GM12878 (cell line): Measurements from ENCODE around the gene VSTM2B. TPM values are rescaled to one million over a fixed set of nuclear protein-coding genes. Genes with fewer than 3 reads are reported as not detected.

Source experiments
- ATAC-seq: fragments of 200-7000 bp; cut with Tn5 transposase; 3 replicates; pipeline ENCODE4 v1.9.1; 2020; ENCODE audit warnings: mild to moderate bottlenecking, moderate library complexity
- BruUV-seq: library from RNA; stranded (reverse); fragments of 400-500 nt; replicated peaks from 2 replicates; lab custom pipeline; 2021; lab: Mats Ljungman, UMichigan
- CTCF ChIA-PET: fragments of 300-600 bp; sonication (Branson Sonifier 250); formaldehyde crosslinking; extraction: SDS; loops from one replicate; lab custom pipeline; 2021; ENCODE audit warnings: inconsistent platforms; lab: Yijun Ruan, JAX
- POLR2A ChIA-PET: fragments of 350-600 bp; formaldehyde crosslinking; extraction: SDS; loops from one replicate; lab custom pipeline; 2021; ENCODE audit warnings: inconsistent platforms; lab: Charles Lee
- RAD21 ChIA-PET: fragments of 300-600 bp; sonication (Branson Sonifier 250); formaldehyde crosslinking; loops from one replicate; lab custom pipeline; 2023; ENCODE audit warnings: antibody characterized with exemption; ENCODE audit not compliant: unreplicated experiment; lab: Charles Lee
- SMC1A ChIA-PET: fragments of 300-600 bp; sonication (Branson Sonifier 250); formaldehyde crosslinking; loops from one replicate; lab custom pipeline; 2023; ENCODE audit not compliant: unreplicated experiment, uncharacterized antibody; lab: Charles Lee
- DNase-seq: peaks from one replicate; pipeline ENCODE4 v3.0.0-alpha.2; 2011; ENCODE audit warnings: low read depth, low spot score
- FAIRE-seq: peaks from 3 replicates; lab custom pipeline; 2011; peaks lifted over from hg19 to GRCh38; lab: Jason Lieb, UNC
- H2AFZ ChIP-seq: 2 replicates; pipeline ENCODE4 v1.6.0; 2011; ENCODE audit warnings: low read depth, low read length, control low read depth; ENCODE audit not compliant: control insufficient read depth
- H3K27ac ChIP-seq: 2 replicates; pipeline ENCODE4 v1.5.1; 2011; ENCODE audit warnings: control low read depth; ENCODE audit not compliant: control insufficient read depth, insufficient read depth
- H3K27me3 ChIP-seq, 2 experiments: replicated peaks in 1 of 2; 2 replicates each; pipeline versions ENCODE4 v1.6.0 to v1.6.1; 2011; ENCODE audit warnings: low read length in 1 of 2; ENCODE audit not compliant: control insufficient read depth in 2 of 2, insufficient read depth in 2 of 2
- H3K36me3 ChIP-seq, 2 experiments: 2 replicates each; pipeline ENCODE4 v1.5.1; 2011; ENCODE audit warnings: low read length in 1 of 2; ENCODE audit not compliant: control insufficient read depth in 2 of 2, insufficient read depth in 2 of 2
- H3K4me1 ChIP-seq: 2 replicates; pipeline ENCODE4 v1.6.1; 2011; ENCODE audit warnings: mild to moderate bottlenecking, low read length, moderate library complexity, mixed read lengths; ENCODE audit not compliant: control insufficient read depth, insufficient read depth
- H3K4me2 ChIP-seq: 2 replicates; pipeline ENCODE4 v1.6.0; 2011; ENCODE audit warnings: control low read depth; ENCODE audit not compliant: control insufficient read depth, insufficient read depth
- H3K4me3 ChIP-seq: fragments of 200-600 bp; sonication (generic); 2 replicates; pipeline ENCODE4 v1.5.1; 2016
- H3K79me2 ChIP-seq: 2 replicates; pipeline ENCODE4 v1.6.0; 2011; ENCODE audit warnings: low read length; ENCODE audit not compliant: control insufficient read depth, insufficient read depth
- H3K9ac ChIP-seq: 2 replicates; pipeline ENCODE4 v1.8.0; 2011; ENCODE audit warnings: low read length, control low read depth, mixed read lengths; ENCODE audit not compliant: control insufficient read depth, insufficient read depth
- H3K9me3 ChIP-seq: replicated peaks from 3 replicates; pipeline ENCODE4 v1.5.1; 2011; ENCODE audit warnings: mild to moderate bottlenecking, low read length; ENCODE audit not compliant: control insufficient read depth, insufficient read depth
- H4K20me1 ChIP-seq: 2 replicates; pipeline ENCODE4 v1.6.0; 2011; ENCODE audit not compliant: control insufficient read depth, insufficient read depth
- BMI1 ChIP-seq: fragments of 450-650 bp; IDR thresholded peaks from 2 replicates; pipeline ENCODE4 v1.6.1; 2016; ENCODE audit warnings: mild to moderate bottlenecking, moderate library complexity, borderline replicate concordance
- E2F4 ChIP-seq: IDR thresholded peaks from 2 replicates; pipeline ENCODE4 v1.6.1; 2012; ENCODE audit warnings: low read depth, low read length, improper control_type of control experiment
- E2F8 ChIP-seq: fragments of 450-650 bp; IDR thresholded peaks from 2 replicates; pipeline ENCODE4 v1.6.1; 2018; ENCODE audit warnings: mild to moderate bottlenecking, low read depth, moderate library complexity; ENCODE audit not compliant: partially characterized antibody
- ESRRA ChIP-seq: IDR thresholded peaks from 2 replicates; pipeline ENCODE4 v1.6.1; 2012; ENCODE audit warnings: mild to moderate bottlenecking, low read length, improper control_type of control experiment
- HSF1 ChIP-seq: fragments of 150-350 bp; IDR thresholded peaks from 2 replicates; pipeline ENCODE4 v1.6.1; 2014; ENCODE audit warnings: mild to moderate bottlenecking, low read depth, low read length
- IKZF2 ChIP-seq, 2 experiments: fragments of 450-650 bp; IDR thresholded peaks; 2 replicates each; pipeline ENCODE4 v1.6.1; 2017; ENCODE audit warnings: mild to moderate bottlenecking in 2 of 2, moderate library complexity in 2 of 2
- POLR2AphosphoS2 ChIP-seq: IDR thresholded peaks from 2 replicates; pipeline ENCODE4 v1.6.1; 2011; ENCODE audit warnings: low read depth, mild to moderate bottlenecking, low read length, improper control_type of control experiment, moderate library complexity
- RAD51 ChIP-seq: fragments of 450-650 bp; IDR thresholded peaks from 2 replicates; pipeline ENCODE4 v1.6.1; 2016; ENCODE audit warnings: moderate library complexity, mild to moderate bottlenecking, inconsistent platforms
- TCF12 ChIP-seq: IDR thresholded peaks from 2 replicates; pipeline ENCODE4 v1.6.1; 2011; ENCODE audit warnings: low read depth, mild to moderate bottlenecking, low read length
- USF2 ChIP-seq: IDR thresholded peaks from 2 replicates; pipeline ENCODE4 v1.6.1; 2011; ENCODE audit warnings: low read depth, low read length, improper control_type of control experiment, borderline replicate concordance
- WGBS: methylation state at CpG from one replicate; pipeline ENCODE4 v1.1.6; 2016; ENCODE audit warnings: low lambda C conversion rate; ENCODE audit not compliant: insufficient replicate concordance, insufficient coverage; ENCODE audit errors: missing lambda C conversion rate; 5-methylcytosine and 5-hydroxymethylcytosine counted together
- in situ Hi-C: fragments of 300-500 bp; cut with MboI; formaldehyde crosslinking; loops from 9 replicates; pipeline ENCODE4 v1.14.3; 2018; ENCODE audit warnings: mixed read lengths
- intact Hi-C: fragments of 100-400 bp; cut with micrococcal nuclease; formaldehyde crosslinking; loops from one replicate; pipeline ENCODE4 v1.14.2; 2022; ENCODE audit not compliant: unreplicated experiment
- polyA plus RNA-seq, 11 experiments: library from polyadenylated mRNA; depleted of rRNA in 4 of 11; unstranded in 6 of 11; stranded (reverse) in 5 of 11; fragments of >200 nt; fragmentation: Nextera tagmentation in 4 of 11; fragmentation: Illumina TruSeq in 1 of 11; extraction: Ambion mirVana in 4 of 11; extraction: Trizol in 1 of 11; gene quantifications; 1 replicate in 1 of 11; 2 replicates in 10 of 11; pipeline versions ENCODE4 v1.2.1 to v1.2.3, GENCODE V29; 2011 to 2016; ENCODE audit warnings: inconsistent platforms in 2 of 11, missing spikeins in 2 of 11, low read depth in 1 of 11
- total RNA-seq, 4 experiments: library from RNA; depleted of rRNA in 3 of 4; stranded (reverse); fragments of >200 nt in 3 of 4; fragmentation: Illumina TruSeq in 1 of 4; extraction: Trizol in 1 of 4; gene quantifications; 2 replicates each; pipeline versions ENCODE4 v1.2.1 to v1.2.3, GENCODE V29; 2013 to 2021

Gene VSTM2B
- total and polyA plus RNA-seq, 10 of the 15 experiments (the other 5 are each of a cell fraction or from before 2014, with no cell fraction given): not detected

GRCh38 chr19:29539131-29539530 lies 13.3 kb downstream of the VSTM2B start:
- FAIRE-seq: no peak
- CTCF ChIA-PET: interaction anchor here (1.2 kb wide), 1 partner anchor 177 kb away, joined by 4 read pairs; no protein-coding TSS in a partner anchor
- BruUV-seq: no TSS peak

GRCh38 chr19:29539670-29540069 lies 13.9 kb downstream of the VSTM2B start:
- ChIA-PET RAD21 (no interaction called here), CTCF (no interaction called here), SMC1A (no interaction called here), POLR2A (no interaction called here)
- H3K79me2 ChIP-seq: no peaks in the 10 kb centered on the region
- BruUV-seq: no TSS peak
- H3K9ac ChIP-seq: no peak overlapping the region
- H3K27ac ChIP-seq: no peak overlapping the region
- no peak for TF ChIP-seq TCF12
- no peak for TF ChIP-seq IKZF2 (IDR thresholded peaks at IDR 0.05)
- no peak for TF ChIP-seq POLR2AphosphoS2
- no peak for TF ChIP-seq E2F8
- TF ChIP-seq E2F4: no peak
- TF ChIP-seq HSF1: no peak
- intact Hi-C loops (no loop called here), in situ Hi-C loops (no loop called here)
- no peaks in the 10 kb centered on the region for H4K20me1 ChIP-seq
- H3K4me1 ChIP-seq: no peaks in the 10 kb centered on the region
- H3K9me3 ChIP-seq: no peaks in the 10 kb centered on the region; the same call in 2 of the 3 replicates
- DNase-seq (no peak), ATAC-seq (no peak), FAIRE-seq (no peak)
- H2AFZ ChIP-seq: no peak overlapping the region
- no peaks in the 10 kb centered on the region; a peak in 1 of 4 replicates for H3K27me3 ChIP-seq
- no peak overlapping the region for H3K4me3 ChIP-seq
- no peaks in the 10 kb centered on the region for H3K36me3 ChIP-seq
- 1% methylated on average over 6 of the region's 6 CpGs for WGBS
- no peak overlapping the region for H3K4me2 ChIP-seq

More at GRCh38 chr19:29539131-29539530, 13.3 kb downstream of the VSTM2B start:
- Histone ChIP-seq H3K4me3 (no peak overlapping the region), H3K79me2 (no peaks in the 10 kb centered on the region), H3K27ac (no peak overlapping the region), H3K4me1 (no peaks in the 10 kb centered on the region), H2AFZ (no peak overlapping the region), H3K4me2 (no peak overlapping the region), H3K27me3 (no peaks in the 10 kb centered on the region; a peak in 1 of 4 replicates), H3K9me3 (no peaks in the 10 kb centered on the region; the same call in 2 of the 3 replicates), H3K36me3 (no peaks in the 10 kb centered on the region), H4K20me1 (no peaks in the 10 kb centered on the region), H3K9ac (no peak overlapping the region)
- 38% methylated on average over 9 of the region's 9 CpGs for WGBS
- POLR2A ChIA-PET: no interaction called here
- in situ Hi-C loops: no loop called here
- TF ChIP-seq BMI1 (no peak), ESRRA (no peak), RAD51 (no peak), IKZF2 (IDR thresholded peaks at IDR 0.05) (no peak), USF2 (no peak)
- DNase-seq: no peak
- SMC1A ChIA-PET: no interaction called here
- RAD21 ChIA-PET: no interaction called here
- no peak for ATAC-seq
- intact Hi-C loops: no loop called here
